Fibroblast of the aortic adventitia (primary cell): Measurements from ENCODE around the gene SLC7A10. TPM values are rescaled to one million over a fixed set of nuclear protein-coding genes. Genes with fewer than 3 reads are reported as not detected.
A peak's percentile ranks its signal among the peaks of the same experiment; 100 is the strongest.

Source experiments
- DNase-seq: peaks from one replicate; pipeline ENCODE4 v3.0.0-alpha.2; 2010; ENCODE audit warnings: low read depth
- H3K4me3 ChIP-seq: 2 replicates; pipeline ENCODE4 v1.5.1; 2011; ENCODE audit warnings: low read depth, mild to moderate bottlenecking, control low read depth, low read length, moderate library complexity
- CTCF ChIP-seq: IDR thresholded peaks from 2 replicates; pipeline ENCODE4 v1.5.1; 2011; ENCODE audit warnings: mild to moderate bottlenecking, low read length, control low read depth, inconsistent platforms; ENCODE audit not compliant: insufficient read depth
- total RNA-seq: library from RNA; depleted of rRNA; stranded (reverse); fragments of >200 nt; gene quantifications from 2 replicates; pipeline ENCODE4 v1.2.3, GENCODE V29; 2012; ENCODE audit warnings: low replicate concordance

The SLC7A10 gene
- total RNA-seq, 1 donor, result not detected

- DNase-seq, result no peak
- H3K4me3 ChIP-seq, result no peak overlapping the region
- no peak for TF ChIP-seq CTCF
These were observed 13.7 kb upstream of the SLC7A10 start for GRCh38 chr19:33239223-33239975.

GRCh38 chr19:33238481-33239149 lies 13.0 kb upstream of the SLC7A10 start:
- no peak for DNase-seq
- no peak for TF ChIP-seq CTCF
- no peak overlapping the region for H3K4me3 ChIP-seq

- DNase-seq, result no peak
- TF ChIP-seq CTCF, result no peak
- H3K4me3 ChIP-seq, result no peak overlapping the region
These were observed 11.2 kb upstream of the SLC7A10 start for GRCh38 chr19:33236696-33237390.

- no peak overlapping the region for H3K4me3 ChIP-seq
- DNase-seq, result no peak
- no peak for TF ChIP-seq CTCF
These were observed 10.3 kb upstream of the SLC7A10 start for GRCh38 chr19:33235996-33236350.

- peak; percentile 72 for DNase-seq
- TF ChIP-seq CTCF, result peak; percentile 91
- H3K4me3 ChIP-seq, result no peak overlapping the region
These were observed 9.8 kb upstream of the SLC7A10 start for GRCh38 chr19:33235269-33235995.

GRCh38 chr19:33234736-33235135 lies 9.1 kb upstream of the SLC7A10 start:
- no peak overlapping the region for H3K4me3 ChIP-seq
- DNase-seq, result no peak
- no peak for TF ChIP-seq CTCF
